GM23248 (cell line): ENCODE data around the gene IZUMO1R. TPM values are rescaled to one million over a fixed set of nuclear protein-coding genes. Genes with fewer than 3 reads are reported as not detected.

Experiments used
- DNase-seq: peaks from one replicate; pipeline ENCODE4 v3.0.0-alpha.2; 2015
- H2AFZ ChIP-seq: fragments of 200-600 bp; sonication (generic); 2 replicates; pipeline ENCODE4 v1.6.1; 2016; ENCODE audit warnings: antibody characterized with exemption
- H3F3A ChIP-seq: fragments of 200-600 bp; sonication (generic); 2 replicates; pipeline ENCODE4 v1.6.1; 2016; ENCODE audit warnings: mild to moderate bottlenecking, antibody characterized with exemption, mixed run types; ENCODE audit not compliant: insufficient read depth
- H3K27ac ChIP-seq: fragments of 200-600 bp; sonication (generic); 2 replicates; pipeline ENCODE4 v1.5.1; 2016; ENCODE audit warnings: mild to moderate bottlenecking
- H3K27me3 ChIP-seq: fragments of 200-600 bp; sonication (generic); replicated peaks from 2 replicates; pipeline ENCODE4 v1.6.1; 2016; ENCODE audit warnings: mild to moderate bottlenecking; ENCODE audit not compliant: insufficient read depth
- H3K36me3 ChIP-seq: fragments of 200-600 bp; sonication (generic); 2 replicates; pipeline ENCODE4 v1.6.1; 2016; ENCODE audit warnings: low read depth, mild to moderate bottlenecking
- H3K4me1 ChIP-seq: fragments of 200-600 bp; sonication (generic); 2 replicates; pipeline ENCODE4 v1.6.1; 2016; ENCODE audit warnings: mild to moderate bottlenecking; ENCODE audit not compliant: insufficient read depth
- H3K4me2 ChIP-seq: fragments of 200-600 bp; sonication (generic); one replicate; pipeline ENCODE4 v1.6.1; 2016; ENCODE audit warnings: mild to moderate bottlenecking; ENCODE audit not compliant: unreplicated experiment
- H3K4me3 ChIP-seq: fragments of 200-600 bp; sonication (generic); 2 replicates; pipeline ENCODE4 v1.5.1; 2016; ENCODE audit warnings: mild to moderate bottlenecking
- H3K79me2 ChIP-seq: fragments of 200-600 bp; sonication (generic); 2 replicates; pipeline ENCODE4 v1.6.1; 2016; ENCODE audit warnings: mild to moderate bottlenecking; ENCODE audit not compliant: insufficient read depth
- H3K9ac ChIP-seq: fragments of 200-600 bp; sonication (generic); 2 replicates; pipeline ENCODE4 v1.6.1; 2016; ENCODE audit warnings: mild to moderate bottlenecking
- H3K9me2 ChIP-seq: fragments of 200-600 bp; sonication (generic); 2 replicates; pipeline ENCODE4 v1.6.1; 2016; ENCODE audit warnings: mixed run types, mild to moderate bottlenecking, moderate library complexity; ENCODE audit not compliant: insufficient read depth
- H3K9me3 ChIP-seq: fragments of 200-600 bp; sonication (generic); one replicate; pipeline ENCODE4 v1.6.1; 2017; ENCODE audit warnings: low read depth
- H4K20me1 ChIP-seq: fragments of 200-600 bp; sonication (generic); 2 replicates; pipeline ENCODE4 v1.6.0; 2016; ENCODE audit not compliant: insufficient read depth
- EZH2 ChIP-seq: fragments of 200-600 bp; sonication (generic); IDR thresholded peaks from 2 replicates; pipeline ENCODE4 v1.6.1; 2018; ENCODE audit warnings: antibody characterized with exemption, mild to moderate bottlenecking; ENCODE audit not compliant: insufficient read depth, poor library complexity, severe bottlenecking
- EZH2phosphoT487 ChIP-seq: fragments of 200-600 bp; sonication (generic); IDR thresholded peaks from 2 replicates; pipeline ENCODE4 v1.6.1; 2018; ENCODE audit warnings: antibody characterized with exemption, moderate library complexity, mild to moderate bottlenecking, low read depth; ENCODE audit not compliant: insufficient read depth
- WGBS, 2 experiments: methylation state at CpG; one replicate each; pipeline ENCODE4 v1.1.6; 2015 to 2017; ENCODE audit warnings: low lambda C conversion rate in 2 of 2, low coverage in 1 of 2; ENCODE audit errors: missing lambda C conversion rate in 2 of 2; 5-methylcytosine and 5-hydroxymethylcytosine counted together
- in situ Hi-C: fragments of 300-500 bp; cut with MboI; formaldehyde crosslinking; loops from 2 replicates; pipeline ENCODE4 v1.15.0; 2020
- polyA plus RNA-seq: library from polyadenylated mRNA; unstranded; fragments of >200 nt; fragmentation: Nextera tagmentation; extraction: Ambion mirVana; gene quantifications from 2 replicates; pipeline ENCODE4 v1.2.1, GENCODE V29; 2016
- total RNA-seq: library from RNA; depleted of rRNA; stranded (reverse); fragments of >200 nt; shearing (Covaris generic); gene quantifications from 2 replicates; pipeline ENCODE4 v1.2.3, GENCODE V29; 2014

IZUMO1R gene
- total and polyA plus RNA-seq, 2 experiments from 2014 or later: not detected

DNA sequence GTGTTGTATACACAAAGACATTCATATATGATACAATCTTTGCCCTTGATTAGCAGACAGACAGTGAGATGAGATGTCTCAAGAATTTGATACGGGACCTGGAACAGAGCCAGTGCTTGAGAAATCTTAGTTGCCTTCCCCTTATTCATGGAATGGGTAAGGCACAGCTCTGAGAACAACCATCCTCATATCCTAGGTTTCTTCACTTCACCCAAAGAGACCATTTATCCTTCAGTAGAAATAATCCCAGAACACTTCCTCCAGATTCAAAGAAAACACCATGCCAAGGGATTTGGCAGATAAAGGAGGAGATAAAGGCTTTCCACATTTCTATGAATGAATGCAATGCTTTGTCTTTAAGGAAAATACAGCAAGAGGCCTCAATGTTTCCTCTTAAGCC is 8.8 kb upstream of the IZUMO1R start:
- Histone ChIP-seq H3K27ac (no peak overlapping the region), H3K27me3 (peaks cover 3% of the 10 kb centered on the region; the same call in 1 of the 2 replicates), H3F3A (no peaks in the 10 kb centered on the region), H2AFZ (no peak overlapping the region), H3K4me2 (no peak overlapping the region), H3K36me3 (no peaks in the 10 kb centered on the region), H4K20me1 (no peaks in the 10 kb centered on the region), H3K79me2 (no peaks in the 10 kb centered on the region), H3K9me2 (no peaks in the 10 kb centered on the region), H3K4me3 (no peak overlapping the region), H3K4me1 (no peaks in the 10 kb centered on the region), H3K9ac (no peak overlapping the region), H3K9me3 (no peaks in the 10 kb centered on the region)
- DNase-seq: peak; percentile 7
- TF ChIP-seq EZH2phosphoT487: no peak
- no peak for TF ChIP-seq EZH2
- WGBS, 2 experiments: 6 to 15% methylated on average over 1 of the region's 1 CpG
- in situ Hi-C loops: no loop called here

DNA sequence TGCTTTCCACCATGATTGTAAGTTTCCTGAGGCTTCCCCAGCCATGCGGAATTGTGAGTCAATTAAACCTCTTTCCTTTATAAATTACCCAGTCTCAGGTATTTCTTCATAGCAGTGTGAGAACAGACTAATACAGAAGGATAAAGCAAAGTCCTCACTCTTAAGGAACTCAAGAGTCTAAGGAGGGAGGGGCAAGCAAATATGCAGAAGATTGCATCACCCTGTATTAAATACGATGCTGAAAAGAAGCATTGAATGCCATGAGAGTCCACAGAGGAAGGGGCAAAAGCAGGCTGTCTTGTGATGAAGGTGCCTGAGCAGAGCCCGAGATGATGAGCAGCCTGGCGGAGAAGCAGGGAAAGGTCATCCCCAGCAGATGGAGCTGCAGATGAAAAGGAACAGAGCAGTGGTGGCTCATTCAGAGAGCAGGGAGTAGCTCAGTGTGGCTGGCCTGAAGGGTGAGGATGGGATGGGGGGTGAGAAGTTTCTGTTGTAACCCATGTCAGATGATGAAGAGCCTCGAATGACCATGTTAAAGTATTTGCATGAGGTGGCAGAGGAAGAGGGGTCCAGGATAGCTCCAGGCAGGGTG is 6.3 kb upstream of the IZUMO1R start:
- no peak overlapping the region for H2AFZ ChIP-seq
- no peak overlapping the region for H3K4me2 ChIP-seq
- in situ Hi-C loops: no loop called here
- H3K4me3 ChIP-seq: no peak overlapping the region
- H3K9ac ChIP-seq: no peak overlapping the region
- no peaks in the 10 kb centered on the region for H3K9me2 ChIP-seq
- no peaks in the 10 kb centered on the region for H3F3A ChIP-seq
- TF ChIP-seq EZH2: no peak
- no peaks in the 10 kb centered on the region for H3K9me3 ChIP-seq
- no peaks in the 10 kb centered on the region for H3K36me3 ChIP-seq
- H3K79me2 ChIP-seq: no peaks in the 10 kb centered on the region
- H3K27me3 ChIP-seq: peaks cover 15% of the 10 kb centered on the region
- H4K20me1 ChIP-seq: no peaks in the 10 kb centered on the region
- WGBS, 2 experiments: 25 to 26% methylated on average over 5 of the region's 5 CpGs
- H3K27ac ChIP-seq: no peak overlapping the region
- no peaks in the 10 kb centered on the region for H3K4me1 ChIP-seq
- DNase-seq: peak; percentile 12

DNA sequence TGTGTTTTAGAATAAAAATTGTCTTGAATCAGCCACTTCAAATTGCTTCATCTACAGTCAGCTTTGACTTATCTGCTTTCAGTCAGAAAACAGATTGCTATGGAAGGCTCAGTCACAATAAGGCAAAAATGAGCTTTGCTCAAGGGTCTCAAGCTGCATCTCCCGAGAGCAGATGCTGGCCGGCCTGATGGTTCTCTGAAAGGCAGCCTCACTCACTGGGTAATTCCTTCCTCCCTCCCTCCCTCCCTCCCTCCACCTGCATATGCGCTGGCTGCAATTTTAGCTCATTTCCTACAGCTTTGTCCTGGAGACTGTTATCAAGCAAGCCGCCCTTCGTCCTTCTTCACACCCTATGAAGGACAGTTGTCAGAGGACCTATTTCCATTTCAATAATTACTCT is 1.6 kb upstream of the IZUMO1R start:
- Histone ChIP-seq H3K36me3 (no peaks in the 10 kb centered on the region), H3K4me2 (no peak overlapping the region), H3K27me3 (peaks cover 24% of the 10 kb centered on the region; the same call in 1 of the 2 replicates), H4K20me1 (no peaks in the 10 kb centered on the region), H3K9me3 (no peaks in the 10 kb centered on the region), H3K79me2 (no peaks in the 10 kb centered on the region), H3F3A (no peaks in the 10 kb centered on the region), H3K4me1 (no peaks in the 10 kb centered on the region), H3K4me3 (no peak overlapping the region), H2AFZ (no peak overlapping the region), H3K9me2 (no peaks in the 10 kb centered on the region), H3K27ac (no peak overlapping the region), H3K9ac (no peak overlapping the region)
- WGBS, 2 experiments: 30 to 41% methylated on average over 5 of the region's 5 CpGs
- no peak for DNase-seq
- no peak for TF ChIP-seq EZH2phosphoT487
- TF ChIP-seq EZH2: no peak
- in situ Hi-C loops: no loop called here

DNA sequence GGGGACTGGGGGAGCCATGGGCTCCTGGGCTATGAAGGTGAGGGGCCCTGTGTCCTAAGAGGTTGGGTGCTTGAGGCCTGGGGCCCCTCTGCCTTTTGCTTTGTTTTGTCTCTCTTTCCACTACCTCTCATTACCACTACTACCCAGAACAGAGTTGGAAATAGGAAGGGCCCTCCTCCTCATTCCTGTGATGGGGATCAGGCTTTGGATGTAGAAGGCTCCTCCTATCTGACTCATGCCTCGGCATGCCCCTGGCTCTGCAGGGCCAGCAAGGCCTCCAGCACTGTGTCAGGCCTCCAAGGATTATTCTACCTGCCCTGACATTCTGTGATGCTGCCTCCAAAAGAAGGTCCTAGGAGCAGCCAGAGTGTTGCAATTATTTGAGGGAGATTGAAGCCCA is 766 bp downstream of the IZUMO1R start:
- H3K36me3 ChIP-seq: no peaks in the 10 kb centered on the region
- no peak overlapping the region for H2AFZ ChIP-seq
- H4K20me1 ChIP-seq: no peaks in the 10 kb centered on the region
- peaks cover 28% of the 10 kb centered on the region for H3K27me3 ChIP-seq
- DNase-seq: peak; percentile 43
- H3K4me3 ChIP-seq: no peak overlapping the region
- no peaks in the 10 kb centered on the region for H3F3A ChIP-seq
- no peaks in the 10 kb centered on the region for H3K9me2 ChIP-seq
- no peaks in the 10 kb centered on the region for H3K79me2 ChIP-seq
- WGBS, 2 experiments: 18 to 22% methylated on average over 1 of the region's 1 CpG
- no peaks in the 10 kb centered on the region for H3K9me3 ChIP-seq
- TF ChIP-seq EZH2: no peak
- TF ChIP-seq EZH2phosphoT487: no peak
- no peak overlapping the region for H3K27ac ChIP-seq
- H3K4me2 ChIP-seq: no peak overlapping the region
- H3K9ac ChIP-seq: no peak overlapping the region
- no peaks in the 10 kb centered on the region for H3K4me1 ChIP-seq
- in situ Hi-C loops: no loop called here
